ENCODE results near the gene SYNE4. TPM values are rescaled to one million over a fixed set of nuclear protein-coding genes. Genes with fewer than 3 reads are reported as not detected.

Gene SYNE4
- total and polyA plus RNA-seq, 9 of the 15 experiments (the other 6 are each of a cell fraction or from before 2014, with no cell fraction given) = 0.03 to 0.65 (median 0.29) TPM

DNA sequence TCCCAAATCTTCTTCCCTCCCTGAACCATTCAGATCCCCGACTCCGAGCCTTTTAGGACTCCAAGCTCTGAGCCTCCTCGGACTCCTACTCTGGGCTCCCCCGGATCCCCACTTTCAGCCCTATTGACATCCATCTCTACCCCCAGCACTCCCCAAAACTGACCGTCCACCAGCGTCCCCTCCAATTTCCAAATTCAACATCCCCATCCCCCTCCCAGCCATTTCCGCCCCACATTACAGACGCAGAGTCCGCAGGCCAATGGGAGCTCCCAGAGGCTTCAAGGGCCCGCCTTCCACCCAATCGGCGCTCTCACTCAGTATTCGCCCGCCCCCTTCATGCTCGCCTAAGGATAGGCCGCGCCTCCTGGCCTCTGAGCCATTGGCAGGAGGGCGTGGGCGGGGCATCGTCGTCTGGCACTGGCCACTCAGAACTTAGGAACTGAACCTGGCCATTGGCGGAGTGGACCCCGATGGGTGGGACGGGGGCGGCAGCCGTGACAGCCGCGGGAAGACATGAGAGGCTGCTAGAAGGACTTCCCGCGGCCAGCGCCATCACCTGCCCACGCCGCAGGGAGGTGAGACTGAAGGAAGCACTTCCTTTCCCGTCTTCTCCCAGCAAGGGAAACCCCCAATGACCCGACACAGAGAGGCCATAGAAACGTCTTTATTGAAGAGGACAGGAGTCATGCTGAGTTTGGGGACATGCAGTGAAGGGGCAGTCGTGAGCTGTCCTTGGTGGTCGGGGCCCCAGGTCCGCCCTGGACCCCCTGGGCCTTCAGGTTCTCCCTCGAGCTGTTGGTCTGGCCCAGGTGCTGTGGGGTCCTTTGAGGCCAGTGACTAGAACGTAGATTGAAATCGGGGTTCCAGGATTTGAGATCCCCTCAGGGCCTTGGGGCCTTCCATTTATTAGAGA, 5.7 kb upstream of the SYNE4 start, which contains the start of gene ALKBH6 (continued):
- TF ChIP-seq SUPT5H (IDR thresholded peaks at IDR 0.05) (peak; percentile 80), ZC3H8 (IDR thresholded peaks at IDR 0.05) (no peak), ZKSCAN1 (IDR thresholded peaks at IDR 0.05; ENCODE audit: low read depth, low read length) (no peak; the same call in 1 of the 2 replicates), L3MBTL2 (IDR thresholded peaks at IDR 0.05) (peak; percentile 55; the same call in 1 of the 2 replicates), ZNF347 (CRISPR knock-in tag; IDR thresholded peaks at IDR 0.05; ENCODE audit: low read depth) (no peak), ZNF57 (CRISPR knock-in tag; IDR thresholded peaks at IDR 0.05) (no peak), SLC30A9 (CRISPR knock-in tag; IDR thresholded peaks at IDR 0.05) (no peak), TCF7L2 (IDR thresholded peaks at IDR 0.05; ENCODE audit: low read depth, low read length) (no peak), KLF6 (CRISPR knock-in tag; IDR thresholded peaks at IDR 0.05; ENCODE audit: borderline replicate concordance) (no peak), ZFPM2 (CRISPR knock-in tag; IDR thresholded peaks at IDR 0.05) (no peak), TAL1 (IDR thresholded peaks at IDR 0.05) (no peak)
- TF ChIP-seq, protein P1, sequence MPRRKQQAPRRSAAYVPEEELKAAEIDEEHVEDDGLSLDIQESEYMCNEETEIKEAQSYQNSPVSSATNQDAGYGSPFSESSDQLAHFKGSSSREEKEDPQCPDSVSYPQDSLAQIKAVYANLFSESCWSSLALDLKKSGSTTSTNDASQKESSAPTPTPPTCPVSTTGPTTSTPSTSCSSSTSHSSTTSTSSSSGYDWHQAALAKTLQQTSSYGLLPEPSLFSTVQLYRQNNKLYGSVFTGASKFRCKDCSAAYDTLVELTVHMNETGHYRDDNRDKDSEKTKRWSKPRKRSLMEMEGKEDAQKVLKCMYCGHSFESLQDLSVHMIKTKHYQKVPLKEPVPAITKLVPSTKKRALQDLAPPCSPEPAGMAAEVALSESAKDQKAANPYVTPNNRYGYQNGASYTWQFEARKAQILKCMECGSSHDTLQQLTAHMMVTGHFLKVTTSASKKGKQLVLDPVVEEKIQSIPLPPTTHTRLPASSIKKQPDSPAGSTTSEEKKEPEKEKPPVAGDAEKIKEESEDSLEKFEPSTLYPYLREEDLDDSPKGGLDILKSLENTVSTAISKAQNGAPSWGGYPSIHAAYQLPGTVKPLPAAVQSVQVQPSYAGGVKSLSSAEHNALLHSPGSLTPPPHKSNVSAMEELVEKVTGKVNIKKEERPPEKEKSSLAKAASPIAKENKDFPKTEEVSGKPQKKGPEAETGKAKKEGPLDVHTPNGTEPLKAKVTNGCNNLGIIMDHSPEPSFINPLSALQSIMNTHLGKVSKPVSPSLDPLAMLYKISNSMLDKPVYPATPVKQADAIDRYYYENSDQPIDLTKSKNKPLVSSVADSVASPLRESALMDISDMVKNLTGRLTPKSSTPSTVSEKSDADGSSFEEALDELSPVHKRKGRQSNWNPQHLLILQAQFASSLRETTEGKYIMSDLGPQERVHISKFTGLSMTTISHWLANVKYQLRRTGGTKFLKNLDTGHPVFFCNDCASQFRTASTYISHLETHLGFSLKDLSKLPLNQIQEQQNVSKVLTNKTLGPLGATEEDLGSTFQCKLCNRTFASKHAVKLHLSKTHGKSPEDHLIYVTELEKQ (CRISPR knock-in tag; IDR thresholded peaks at IDR 0.05) = no peak
- TF ChIP-seq, protein P2, sequence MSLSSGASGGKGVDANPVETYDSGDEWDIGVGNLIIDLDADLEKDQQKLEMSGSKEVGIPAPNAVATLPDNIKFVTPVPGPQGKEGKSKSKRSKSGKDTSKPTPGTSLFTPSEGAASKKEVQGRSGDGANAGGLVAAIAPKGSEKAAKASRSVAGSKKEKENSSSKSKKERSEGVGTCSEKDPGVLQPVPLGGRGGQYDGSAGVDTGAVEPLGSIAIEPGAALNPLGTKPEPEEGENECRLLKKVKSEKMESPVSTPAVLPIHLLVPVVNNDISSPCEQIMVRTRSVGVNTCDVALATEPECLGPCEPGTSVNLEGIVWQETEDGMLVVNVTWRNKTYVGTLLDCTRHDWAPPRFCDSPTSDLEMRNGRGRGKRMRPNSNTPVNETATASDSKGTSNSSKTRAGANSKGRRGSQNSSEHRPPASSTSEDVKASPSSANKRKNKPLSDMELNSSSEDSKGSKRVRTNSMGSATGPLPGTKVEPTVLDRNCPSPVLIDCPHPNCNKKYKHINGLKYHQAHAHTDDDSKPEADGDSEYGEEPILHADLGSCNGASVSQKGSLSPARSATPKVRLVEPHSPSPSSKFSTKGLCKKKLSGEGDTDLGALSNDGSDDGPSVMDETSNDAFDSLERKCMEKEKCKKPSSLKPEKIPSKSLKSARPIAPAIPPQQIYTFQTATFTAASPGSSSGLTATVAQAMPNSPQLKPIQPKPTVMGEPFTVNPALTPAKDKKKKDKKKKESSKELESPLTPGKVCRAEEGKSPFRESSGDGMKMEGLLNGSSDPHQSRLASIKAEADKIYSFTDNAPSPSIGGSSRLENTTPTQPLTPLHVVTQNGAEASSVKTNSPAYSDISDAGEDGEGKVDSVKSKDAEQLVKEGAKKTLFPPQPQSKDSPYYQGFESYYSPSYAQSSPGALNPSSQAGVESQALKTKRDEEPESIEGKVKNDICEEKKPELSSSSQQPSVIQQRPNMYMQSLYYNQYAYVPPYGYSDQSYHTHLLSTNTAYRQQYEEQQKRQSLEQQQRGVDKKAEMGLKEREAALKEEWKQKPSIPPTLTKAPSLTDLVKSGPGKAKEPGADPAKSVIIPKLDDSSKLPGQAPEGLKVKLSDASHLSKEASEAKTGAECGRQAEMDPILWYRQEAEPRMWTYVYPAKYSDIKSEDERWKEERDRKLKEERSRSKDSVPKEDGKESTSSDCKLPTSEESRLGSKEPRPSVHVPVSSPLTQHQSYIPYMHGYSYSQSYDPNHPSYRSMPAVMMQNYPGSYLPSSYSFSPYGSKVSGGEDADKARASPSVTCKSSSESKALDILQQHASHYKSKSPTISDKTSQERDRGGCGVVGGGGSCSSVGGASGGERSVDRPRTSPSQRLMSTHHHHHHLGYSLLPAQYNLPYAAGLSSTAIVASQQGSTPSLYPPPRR (CRISPR knock-in tag; IDR thresholded peaks at IDR 0.05; ENCODE audit: borderline replicate concordance) = no peak
- TF ChIP-seq, protein P3, sequence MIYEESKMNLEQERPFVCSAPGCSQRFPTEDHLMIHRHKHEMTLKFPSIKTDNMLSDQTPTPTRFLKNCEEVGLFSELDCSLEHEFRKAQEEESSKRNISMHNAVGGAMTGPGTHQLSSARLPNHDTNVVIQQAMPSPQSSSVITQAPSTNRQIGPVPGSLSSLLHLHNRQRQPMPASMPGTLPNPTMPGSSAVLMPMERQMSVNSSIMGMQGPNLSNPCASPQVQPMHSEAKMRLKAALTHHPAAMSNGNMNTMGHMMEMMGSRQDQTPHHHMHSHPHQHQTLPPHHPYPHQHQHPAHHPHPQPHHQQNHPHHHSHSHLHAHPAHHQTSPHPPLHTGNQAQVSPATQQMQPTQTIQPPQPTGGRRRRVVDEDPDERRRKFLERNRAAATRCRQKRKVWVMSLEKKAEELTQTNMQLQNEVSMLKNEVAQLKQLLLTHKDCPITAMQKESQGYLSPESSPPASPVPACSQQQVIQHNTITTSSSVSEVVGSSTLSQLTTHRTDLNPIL (CRISPR knock-in tag; IDR thresholded peaks at IDR 0.05) = no peak

Data from K562 (cell line).